Left colon (tissue), 2 donors: Measurements from ENCODE around the gene ZFYVE28. TPM values are rescaled to one million over a fixed set of nuclear protein-coding genes. Genes with fewer than 3 reads are reported as not detected.
A peak's percentile ranks its signal among the peaks of the same experiment; 100 is the strongest.

ENCODE experiments used
- ATAC-seq: fragments of 200-7000 bp; cut with Tn5 transposase; one replicate; pipeline ENCODE4 v1.9.1; 2020; ENCODE audit warnings: mild to moderate bottlenecking, moderate library complexity
- DNase-seq, 2 donors: peaks; one replicate each; pipeline ENCODE4 v3.0.0-alpha.2; 2020
- intact Hi-C, 2 donors: fragments of 100-400 bp; cut with DNase I in 1 of 2; cut with micrococcal nuclease in 1 of 2; formaldehyde crosslinking; loops; one replicate each; pipeline versions ENCODE4 v1.11.2 to v1.14.0; 2022; cut with DNase I, micrococcal nuclease
- total RNA-seq, 2 donors: library from RNA; stranded (reverse); fragmentation: NEBNext Ultra II Directional; extraction: Animal tissue kit (Norgen Biotek cat#: 25700); gene quantifications; one replicate each; pipeline ENCODE4 v1.2.1, GENCODE V29; 2021
- donor health status: DM: no; HTN: no; CAD: no.
- donor health status: DM: yes; HTN: yes; CAD: no.

Gene ZFYVE28
- total RNA-seq, 2 donors from 2014 or later = 31.9 to 48.7 TPM

DNA sequence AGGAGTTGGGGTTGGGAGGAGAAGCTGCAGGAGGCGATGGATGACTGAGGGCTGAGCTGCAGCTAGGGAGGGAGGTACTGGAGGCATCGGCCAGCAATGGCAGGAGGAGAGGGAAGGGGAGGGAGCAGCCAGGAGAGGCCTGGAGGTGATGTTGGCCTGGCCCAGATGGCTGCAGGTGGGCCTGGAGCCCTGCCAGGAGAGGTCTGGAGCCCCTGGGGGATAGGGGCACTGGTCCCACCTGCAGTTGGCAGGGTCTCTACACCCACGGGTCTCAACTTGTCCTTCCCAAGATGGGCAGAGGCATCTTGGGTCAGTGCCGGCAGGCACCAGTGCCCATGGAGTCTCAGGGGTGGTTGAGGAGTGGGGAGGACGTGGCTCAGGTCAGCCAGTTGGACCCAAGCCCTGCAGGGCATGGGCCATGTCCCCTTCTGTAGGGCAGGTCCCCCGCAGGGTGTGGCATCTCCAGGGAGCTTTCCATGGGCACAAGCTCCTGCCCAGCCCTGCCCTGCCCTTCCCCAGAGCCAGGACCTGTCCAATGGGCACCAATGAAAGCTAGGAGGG is 153.9 kb downstream of the ZFYVE28 start:
- DNase-seq (no peak), ATAC-seq (no peak)
- intact Hi-C loops = loop anchor here in 1 of 2 donors (10.0 kb wide), 1 partner anchor 200 kb away; the partner anchor contains the start of gene RNF4

DNA sequence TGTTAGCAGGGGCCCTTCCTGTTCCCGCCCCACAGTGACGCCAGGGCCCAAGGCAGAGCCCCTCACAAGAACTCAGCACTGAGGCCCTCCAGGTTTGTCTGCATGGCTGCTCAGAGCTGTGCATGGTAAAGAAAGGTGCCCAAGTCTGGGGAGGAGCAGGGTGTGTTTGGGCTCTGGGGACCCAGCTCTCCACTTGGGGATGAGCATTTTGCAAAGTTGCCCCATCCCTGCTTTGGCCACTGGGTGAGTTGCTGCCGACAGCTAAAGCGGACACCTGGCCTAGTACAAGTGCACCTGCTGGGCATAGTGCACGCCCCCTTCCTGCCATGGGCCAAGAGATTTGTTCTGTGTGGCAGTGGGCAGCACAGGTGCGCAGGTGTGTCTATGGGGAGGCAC is 154.5 kb downstream of the ZFYVE28 start:
- ATAC-seq = no peak
- intact Hi-C loops = loop anchor here in 1 of 2 donors (10.0 kb wide), 1 partner anchor 201 kb away; the partner anchor contains the start of gene RNF4
- DNase-seq = no peak

DNA sequence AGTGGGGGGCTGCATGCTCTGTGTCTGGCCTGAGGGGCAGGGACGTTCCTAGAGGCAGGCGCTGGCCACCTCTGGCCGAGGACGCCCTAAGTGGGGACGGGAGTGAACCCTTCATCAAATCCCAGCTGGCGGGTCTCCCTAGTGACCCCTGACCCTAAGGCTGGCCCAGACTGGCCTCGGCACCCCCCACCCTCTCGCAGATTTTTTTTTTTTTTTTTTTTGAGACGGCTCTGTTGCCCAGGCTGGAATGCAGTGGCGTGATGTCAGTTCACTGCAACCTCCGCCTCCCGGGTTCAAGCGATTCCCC is 155.5 kb downstream of the ZFYVE28 start:
- intact Hi-C loops = loop anchor here in 1 of 2 donors (10.0 kb wide), 1 partner anchor 202 kb away; the partner anchor contains the start of gene RNF4
- DNase-seq (no peak), ATAC-seq (no peak)

DNA sequence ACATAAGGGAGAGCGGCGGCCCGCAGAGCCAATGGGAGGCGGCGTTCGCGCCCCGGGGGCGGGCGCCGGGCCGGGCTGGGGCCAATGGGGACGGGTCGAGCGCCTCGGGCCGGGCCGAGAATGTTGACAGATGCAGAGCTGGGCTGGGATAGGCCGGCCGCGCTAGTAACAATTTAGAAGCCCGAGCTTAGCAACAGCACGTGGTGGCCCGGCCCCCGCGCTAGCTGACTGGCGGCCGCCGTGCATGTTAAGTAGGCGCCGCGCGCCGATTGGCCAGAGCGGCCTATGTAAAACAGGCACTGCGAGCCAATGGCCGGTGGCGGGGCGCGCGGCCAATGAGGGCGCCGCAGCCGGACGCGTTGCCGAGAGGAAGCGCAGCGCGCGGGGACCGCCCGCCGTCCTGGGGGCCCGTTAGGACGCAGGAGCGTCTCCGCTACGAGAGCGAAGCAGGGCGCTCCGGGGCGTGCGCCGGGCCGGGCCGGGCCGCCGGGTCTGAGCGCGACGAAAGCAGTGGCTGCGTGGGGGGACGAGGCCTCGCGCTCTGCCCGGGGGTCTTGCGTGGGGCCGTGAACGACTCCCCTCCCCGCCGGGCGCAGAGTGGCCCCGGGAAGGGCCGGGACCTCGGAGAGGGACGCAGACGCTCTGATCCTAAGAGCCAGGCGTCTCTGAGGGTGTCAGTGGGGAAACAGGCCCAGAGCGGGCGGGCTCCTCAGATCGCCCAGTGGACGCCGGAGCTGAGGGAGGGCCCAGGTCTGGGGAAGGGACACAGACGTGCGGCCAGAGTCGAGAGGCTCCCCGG is 156.1 kb downstream of the ZFYVE28 start:
- intact Hi-C loops = loop anchor here in 1 of 2 donors (10.0 kb wide), 1 partner anchor 202 kb away; the partner anchor contains the start of gene RNF4
- peak; percentile 89 for ATAC-seq
- DNase-seq = peak; percentile 99

DNA sequence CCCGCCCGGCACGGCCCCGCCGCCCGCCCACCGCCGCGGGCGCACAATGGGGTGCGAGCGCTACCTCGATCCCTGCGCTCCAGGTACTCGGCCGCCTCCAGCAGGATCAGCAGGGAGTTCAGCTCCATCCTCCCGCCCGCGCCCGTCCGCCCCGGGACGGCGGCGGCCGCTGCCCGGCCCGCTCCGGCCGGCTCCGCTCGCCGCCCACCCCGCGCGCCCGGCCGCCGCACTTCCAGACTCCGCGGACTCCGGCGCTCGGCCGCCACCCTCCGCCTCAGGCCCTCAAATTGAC is 156.6 kb downstream of the ZFYVE28 start, which contains the start of gene MXD4:
Gene MXD4, minus strand, starts transcription at position 257 of the 292 bp plus-strand sequence. Its CDS starts 129 bp downstream, at position 128.
- no peak for DNase-seq
- intact Hi-C loops = loop anchor here in 1 of 2 donors (10.0 kb wide), 1 partner anchor 203 kb away; the partner anchor contains the start of gene RNF4
- no peak for ATAC-seq

DNA sequence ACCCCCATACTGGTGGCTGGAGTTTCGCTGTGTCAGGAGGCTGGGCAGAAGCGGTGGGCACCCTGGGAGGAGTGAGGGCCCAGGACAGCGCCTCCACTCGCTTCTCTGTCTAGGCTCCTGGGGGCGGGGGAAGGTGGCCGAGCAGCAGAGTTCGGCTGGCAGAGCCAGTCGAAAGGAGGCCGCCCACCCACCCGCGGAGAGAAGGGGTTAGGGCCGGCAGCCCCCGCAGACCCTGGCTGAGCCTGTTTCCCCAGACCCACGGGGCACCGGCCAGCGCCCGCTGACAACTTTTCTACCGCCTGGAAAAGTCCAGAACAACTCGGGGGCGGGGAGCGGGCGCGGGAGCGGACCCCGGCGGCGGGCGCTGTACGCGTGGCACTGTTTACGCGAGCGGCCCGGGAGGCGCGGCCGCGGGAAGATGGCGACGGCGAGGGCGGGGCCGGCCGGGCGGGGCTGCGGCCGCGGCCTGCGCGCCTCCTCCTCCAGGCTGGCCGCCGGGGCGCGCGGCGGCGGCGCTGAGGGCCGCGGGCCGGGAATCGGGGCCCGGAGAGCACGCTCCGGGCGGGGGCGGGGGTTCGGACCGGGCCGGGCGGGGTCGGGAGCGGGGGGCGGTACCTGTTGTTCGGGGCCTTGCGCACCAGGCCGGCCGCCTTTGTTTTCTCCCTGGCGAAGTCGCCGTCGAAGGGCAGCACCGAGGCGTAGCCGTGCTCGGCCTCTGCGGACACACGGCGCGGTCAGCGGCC is 157.2 kb downstream of the ZFYVE28 start:
- intact Hi-C loops = loop anchor here in 1 of 2 donors (10.0 kb wide), 1 partner anchor 204 kb away; the partner anchor contains the start of gene RNF4
- ATAC-seq (peak; percentile 45), DNase-seq (peak; percentile 45 to 76)

DNA sequence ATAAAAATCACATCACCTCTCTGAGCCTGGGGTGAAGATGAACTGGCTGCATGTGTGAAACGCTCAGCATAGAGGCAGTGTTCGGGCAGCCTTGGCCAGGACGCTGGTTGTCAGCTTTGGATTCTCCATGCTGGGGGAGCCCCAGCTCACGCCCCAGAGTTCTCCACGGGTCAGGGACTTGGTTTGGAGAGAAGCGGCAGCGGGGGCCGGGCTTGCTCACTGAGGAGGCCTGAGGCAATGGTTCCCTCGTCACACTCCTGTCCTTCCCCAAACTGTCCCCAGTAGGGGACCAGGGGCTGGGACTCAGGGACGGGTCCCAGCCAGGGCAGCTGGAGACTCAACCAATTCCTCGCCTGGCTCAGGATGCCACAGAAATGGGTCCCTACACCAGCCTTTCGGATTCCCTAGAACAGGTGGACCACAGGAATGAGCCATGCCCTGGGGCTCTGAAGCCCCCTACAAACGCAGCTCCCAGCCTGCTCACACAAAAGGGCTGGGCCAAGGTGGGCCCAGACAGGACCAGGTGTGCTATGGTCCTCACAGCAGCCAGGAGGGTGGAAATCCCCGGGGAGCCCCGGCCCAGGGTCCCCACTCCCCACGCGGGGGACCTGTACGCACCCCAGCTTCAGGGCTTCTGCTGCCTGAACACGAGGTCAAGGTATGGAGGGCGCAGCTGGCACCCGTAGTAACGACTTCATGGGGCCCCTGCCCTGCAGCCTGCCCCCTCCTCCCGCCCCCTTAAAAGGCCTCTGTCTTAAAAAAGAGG is 157.9 kb downstream of the ZFYVE28 start:
- intact Hi-C loops = loop anchor here in 1 of 2 donors (10.0 kb wide), 1 partner anchor 204 kb away; the partner anchor contains the start of gene RNF4
- ATAC-seq (no peak), DNase-seq (peak; percentile 19 to 27)

DNA sequence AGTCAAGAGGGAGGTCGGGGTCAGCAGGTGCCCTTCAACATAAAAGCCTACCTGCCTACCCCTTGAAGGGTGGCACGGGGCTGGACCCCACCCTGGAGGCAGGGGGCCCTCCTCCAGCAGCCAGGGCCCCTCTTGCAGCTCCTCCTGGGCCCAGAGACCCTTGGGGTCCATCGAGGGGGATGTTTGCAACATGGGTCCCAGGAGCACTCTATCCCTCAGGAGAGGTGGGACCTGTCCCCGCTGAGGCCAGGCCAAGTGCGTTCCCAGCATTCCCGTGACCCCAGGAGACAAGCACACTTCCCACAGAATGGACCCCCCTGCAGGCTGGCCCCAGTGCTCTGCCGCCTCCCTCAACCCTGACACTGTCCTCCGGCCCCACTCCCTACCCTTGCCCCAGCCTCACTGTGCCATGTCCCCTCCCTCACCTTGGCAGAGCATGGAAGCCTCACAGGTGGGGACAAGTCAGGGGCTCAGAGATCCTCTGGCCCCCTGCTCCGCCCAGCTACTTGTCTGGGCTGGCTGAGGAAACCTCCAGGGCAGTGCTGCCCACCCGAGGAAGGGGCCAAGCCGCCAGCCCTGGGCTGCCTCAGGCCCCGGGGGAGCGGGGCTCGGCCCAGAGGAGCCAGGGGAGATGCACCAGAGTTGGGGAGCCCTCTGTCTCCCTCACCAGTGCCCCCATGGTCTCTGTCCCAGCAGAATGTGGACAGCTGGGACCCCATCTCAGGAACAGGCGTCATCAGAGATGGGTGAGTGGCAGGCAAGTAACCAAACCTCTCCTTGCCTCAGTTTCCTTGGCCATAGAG is 158.7 kb downstream of the ZFYVE28 start:
- intact Hi-C loops = loop anchor here in 1 of 2 donors (10.0 kb wide), 1 partner anchor 205 kb away; the partner anchor contains the start of gene RNF4
- DNase-seq = peak; percentile 5 to 23
- no peak for ATAC-seq

DNA sequence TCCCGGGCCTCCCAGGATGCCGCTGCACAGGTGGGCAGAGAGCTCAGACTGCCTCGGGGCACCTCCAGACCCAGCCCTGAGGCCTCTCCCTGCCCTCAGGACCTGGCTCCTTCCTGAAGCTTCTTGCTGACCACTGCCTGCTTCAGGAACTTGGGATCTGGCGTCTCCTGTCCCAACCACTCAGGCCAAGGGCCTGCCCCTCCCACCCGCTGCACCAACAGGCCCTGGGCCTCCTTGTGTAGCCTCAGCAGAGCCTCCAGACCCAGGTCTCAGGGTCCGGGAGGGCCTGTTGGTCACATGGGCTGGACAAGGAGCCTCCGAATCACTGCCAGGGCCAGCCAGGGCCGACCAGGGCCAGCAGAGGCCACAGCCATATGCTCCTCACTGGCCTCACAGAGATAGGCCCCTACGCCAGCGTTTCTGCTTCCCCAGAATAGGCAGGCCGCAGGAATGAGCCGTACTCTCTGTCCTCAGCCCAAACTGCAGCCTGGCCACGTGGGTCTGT is 159.4 kb downstream of the ZFYVE28 start:
- ATAC-seq (no peak), DNase-seq (peak; percentile 4 to 23)
- intact Hi-C loops = no loop called here

DNA sequence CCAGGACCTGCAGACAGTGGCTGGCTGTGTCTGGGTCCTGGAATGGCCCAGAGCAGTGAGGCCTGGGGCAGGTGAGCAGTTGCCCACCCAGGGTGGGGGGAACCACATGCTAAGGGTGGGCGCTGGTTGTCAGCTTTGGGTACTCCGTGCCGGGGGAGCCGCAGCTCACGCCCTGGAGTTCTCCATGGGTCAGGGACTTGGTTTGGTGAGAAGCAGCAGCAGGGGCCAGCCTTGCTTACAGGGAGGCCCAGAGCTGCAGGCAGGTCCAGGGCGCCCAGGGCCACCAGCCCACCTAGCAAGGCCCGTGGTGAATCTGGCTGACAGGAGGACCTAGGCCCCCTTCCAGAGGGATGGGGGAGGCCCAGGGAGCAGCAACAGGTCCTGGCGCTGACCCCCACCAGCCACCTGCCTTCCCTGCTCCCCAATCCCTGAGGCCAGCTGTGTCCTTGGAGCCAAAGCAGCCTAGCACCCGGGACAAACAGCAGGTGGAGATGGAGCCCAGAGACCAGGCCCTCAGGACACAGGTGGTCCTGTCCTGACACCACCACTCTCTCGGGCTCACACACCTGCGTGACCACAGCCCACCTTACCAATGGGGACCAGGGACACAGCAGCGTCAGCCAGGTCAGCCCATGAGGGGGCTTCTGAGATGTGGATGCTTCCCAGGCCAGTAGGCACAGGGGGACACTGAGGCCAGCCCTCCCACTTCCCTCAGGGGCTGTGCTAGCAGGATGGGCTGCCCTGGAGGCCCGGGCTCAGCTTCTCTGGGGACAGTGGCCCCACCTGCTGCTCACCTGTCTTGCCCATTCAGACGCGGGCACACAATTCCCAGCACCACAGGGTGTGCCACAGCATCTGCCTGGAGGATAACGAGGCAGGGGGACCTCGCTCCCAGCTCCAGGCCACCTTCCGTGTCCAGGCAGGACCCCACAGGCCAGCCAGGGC is 160.1 kb downstream of the ZFYVE28 start:
- no peak for ATAC-seq
- intact Hi-C loops = no loop called here
- peak; percentile 3 to 22 for DNase-seq

DNA sequence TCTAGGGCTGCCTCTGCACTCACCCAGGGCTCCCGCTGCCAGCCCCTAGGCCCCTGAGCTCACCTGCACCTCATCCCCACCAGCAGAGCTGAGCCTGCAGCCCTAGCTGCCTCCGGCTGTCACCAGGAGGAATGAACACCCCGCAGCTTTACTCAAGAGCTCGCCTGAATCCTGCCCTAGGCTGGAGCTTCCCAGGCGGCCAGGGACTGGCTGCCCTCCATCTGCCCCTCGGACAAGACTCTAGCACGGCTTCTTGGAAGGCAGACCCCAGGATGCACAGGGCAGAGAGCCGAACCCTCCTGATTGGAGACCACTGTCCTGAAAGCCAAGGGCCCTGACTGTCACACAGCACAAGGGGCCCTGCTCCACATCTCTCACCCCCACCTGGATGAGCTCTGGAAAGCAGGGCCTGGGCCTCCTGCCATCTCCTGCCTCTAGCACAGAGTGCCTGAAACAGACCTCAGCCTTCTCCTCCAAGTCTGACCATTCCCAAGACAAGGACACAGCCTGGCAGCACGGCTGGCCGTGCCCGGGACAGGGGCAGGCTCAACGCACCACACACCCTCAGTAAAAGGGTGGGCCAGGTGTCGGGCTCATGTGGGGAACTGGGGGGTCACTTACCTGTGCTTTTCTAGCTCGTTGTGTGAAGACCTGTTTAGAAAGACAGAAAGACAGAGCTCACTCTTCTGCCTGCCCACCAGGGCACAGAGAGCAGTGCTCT is 160.9 kb downstream of the ZFYVE28 start:
- intact Hi-C loops = no loop called here
- ATAC-seq (no peak), DNase-seq (peak in 1 of 2 donors; percentile 23)

DNA sequence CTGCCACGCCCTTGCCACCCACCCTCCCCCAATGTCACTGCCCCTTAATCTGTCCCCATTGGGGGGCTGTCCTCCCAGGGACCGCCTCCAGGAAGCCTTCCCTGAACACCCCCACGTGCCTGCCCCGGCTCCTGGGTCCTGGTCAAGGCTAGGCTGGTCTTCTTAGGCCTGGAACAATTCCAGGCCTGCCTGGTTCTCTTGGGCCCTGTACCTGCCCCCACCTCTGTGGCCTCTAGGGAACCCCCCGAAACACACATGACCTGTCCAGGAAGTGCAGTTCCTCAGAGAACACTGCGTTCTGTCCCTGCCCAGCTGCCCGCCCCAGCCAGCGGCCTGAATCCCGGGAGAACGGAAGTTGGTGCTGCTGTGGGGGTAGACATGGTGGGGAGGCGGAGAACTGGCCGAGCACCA is 161.7 kb downstream of the ZFYVE28 start:
- DNase-seq (peak; percentile 7 to 44), ATAC-seq (no peak)
- intact Hi-C loops = no loop called here

DNA sequence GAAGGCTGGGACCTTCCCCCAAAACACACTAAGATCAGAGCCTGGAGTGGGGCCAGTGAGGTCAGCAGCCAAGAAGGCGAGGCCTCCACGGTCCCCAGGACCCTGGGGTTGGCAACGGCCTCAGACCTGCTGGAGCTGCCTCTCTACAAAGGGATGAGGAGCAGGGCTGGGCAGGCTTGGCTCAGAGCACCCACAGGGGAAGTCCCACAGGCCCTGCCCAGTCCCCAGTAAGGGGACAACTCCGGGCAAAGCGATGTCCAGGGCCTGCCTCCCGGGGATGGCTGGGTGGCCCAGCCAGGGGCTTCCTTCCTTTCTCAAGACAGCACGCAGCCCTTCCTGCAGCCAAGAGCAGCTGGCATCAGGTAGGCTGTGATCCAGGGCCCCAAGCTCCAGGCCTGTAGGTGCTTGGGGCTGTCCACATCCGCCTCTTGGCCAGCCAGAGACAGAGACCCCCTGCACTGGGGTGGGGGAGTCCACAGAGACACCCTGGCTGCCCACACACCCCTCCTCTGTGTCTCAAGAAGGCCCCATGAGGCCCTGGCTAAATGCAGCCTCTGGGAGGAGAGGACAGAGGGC is 162.2 kb downstream of the ZFYVE28 start:
- ATAC-seq (no peak), DNase-seq (peak; percentile 6 to 28)
- intact Hi-C loops = no loop called here

DNA sequence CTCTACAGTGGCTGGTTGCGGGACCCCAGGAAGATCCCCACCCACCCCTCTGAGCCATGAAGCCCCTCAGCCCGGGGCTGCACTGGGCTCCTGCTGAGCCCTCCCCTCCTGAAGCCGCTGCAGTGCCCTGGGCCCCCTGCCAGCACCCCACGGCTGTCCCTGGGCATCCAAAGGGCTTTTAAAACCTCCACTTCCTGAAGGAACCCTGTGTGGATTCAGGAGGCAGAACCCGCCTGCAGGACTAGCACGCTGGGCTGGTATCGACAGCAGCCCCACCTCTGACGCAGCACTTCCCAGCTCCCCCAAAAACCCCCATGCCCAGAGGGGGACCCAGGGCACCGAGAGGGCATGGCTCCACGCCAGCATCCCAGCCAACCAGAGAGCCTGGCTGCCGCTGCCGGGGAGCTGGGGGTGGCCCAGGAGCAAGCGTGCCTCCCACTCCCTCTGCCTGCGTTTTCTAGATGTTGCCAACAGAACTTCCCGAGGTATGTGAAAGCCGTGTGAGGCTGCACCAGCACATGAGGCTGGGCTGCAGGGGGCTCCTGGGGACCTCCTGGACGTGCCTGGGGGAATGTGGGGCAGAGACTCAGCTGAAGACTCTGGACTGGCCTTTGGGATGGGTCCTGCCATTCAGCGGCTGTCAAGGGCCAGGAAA is 162.8 kb downstream of the ZFYVE28 start:
- DNase-seq (peak; percentile 14 to 25), ATAC-seq (no peak)
- intact Hi-C loops = no loop called here
